GM18498 (cell line): ENCODE measurements around the gene HK2.
"Not testable (repeated sequence)": the region's sequence is repeated elsewhere in the genome, so short reads cannot be mapped to it uniquely, and the experiment has no call there.

Experiments used
- ATAC-seq: cut with Tn5 transposase; IDR thresholded peaks from one replicate; pipeline ENCODE4 v1.9.1; 2021; ENCODE audit warnings: mild to moderate bottlenecking, moderate library complexity; ENCODE audit not compliant: unreplicated experiment

HK2 gene

GRCh38 chr2:74833418-74834233 is at the start of gene HK2:
Gene HK2, plus strand, starts transcription at chr2:74834127. Its CDS starts 454 bp downstream, at chr2:74834581.
- peak; percentile 85 for ATAC-seq

- no peak for ATAC-seq
Observed at GRCh38 chr2:74789271-74789670, 44.7 kb upstream of the HK2 start.

GRCh38 chr2:74792282-74792681 is 41.6 kb upstream of the HK2 start:
- ATAC-seq, result no peak

- not testable (repeated sequence) for ATAC-seq
Observed at GRCh38 chr2:74794878-74795277, 39.0 kb upstream of the HK2 start.

- no peak for ATAC-seq
Observed at GRCh38 chr2:74806355-74806839, 27.5 kb upstream of the HK2 start.

GRCh38 chr2:74806920-74807319 is 27.0 kb upstream of the HK2 start:
- no peak for ATAC-seq

- ATAC-seq, result no peak
Observed at GRCh38 chr2:74812787-74813590, 20.9 kb upstream of the HK2 start.

- ATAC-seq, result no peak
Observed at GRCh38 chr2:74814102-74814501, 19.8 kb upstream of the HK2 start.

GRCh38 chr2:74815941-74816340 is 18.0 kb upstream of the HK2 start:
- no peak for ATAC-seq

GRCh38 chr2:74816540-74817303 is 17.2 kb upstream of the HK2 start:
- ATAC-seq, result no peak

GRCh38 chr2:74817304-74817675 is 16.6 kb upstream of the HK2 start:
- ATAC-seq, result no peak

- no peak for ATAC-seq
Observed at GRCh38 chr2:74819702-74820101, 14.2 kb upstream of the HK2 start.

GRCh38 chr2:74821177-74822126 is 12.5 kb upstream of the HK2 start:
- ATAC-seq, result no peak

GRCh38 chr2:74822771-74823566 is 11.0 kb upstream of the HK2 start:
- no peak for ATAC-seq

GRCh38 chr2:74824679-74825078 is 9.2 kb upstream of the HK2 start:
- no peak for ATAC-seq

GRCh38 chr2:74828543-74828942 is 5.4 kb upstream of the HK2 start:
- ATAC-seq, result no peak

GRCh38 chr2:74831693-74832530 is 2.0 kb upstream of the HK2 start:
- ATAC-seq, result no peak

GRCh38 chr2:74834234-74834791 is 386 bp downstream of the HK2 start:
- ATAC-seq, result peak; percentile 8
